ENCODE results near the gene CLDN9.
"Not testable (repeated sequence)": the region's sequence is repeated elsewhere in the genome, so short reads cannot be mapped to it uniquely, and the experiment has no call there.

CLDN9 gene

DNA sequence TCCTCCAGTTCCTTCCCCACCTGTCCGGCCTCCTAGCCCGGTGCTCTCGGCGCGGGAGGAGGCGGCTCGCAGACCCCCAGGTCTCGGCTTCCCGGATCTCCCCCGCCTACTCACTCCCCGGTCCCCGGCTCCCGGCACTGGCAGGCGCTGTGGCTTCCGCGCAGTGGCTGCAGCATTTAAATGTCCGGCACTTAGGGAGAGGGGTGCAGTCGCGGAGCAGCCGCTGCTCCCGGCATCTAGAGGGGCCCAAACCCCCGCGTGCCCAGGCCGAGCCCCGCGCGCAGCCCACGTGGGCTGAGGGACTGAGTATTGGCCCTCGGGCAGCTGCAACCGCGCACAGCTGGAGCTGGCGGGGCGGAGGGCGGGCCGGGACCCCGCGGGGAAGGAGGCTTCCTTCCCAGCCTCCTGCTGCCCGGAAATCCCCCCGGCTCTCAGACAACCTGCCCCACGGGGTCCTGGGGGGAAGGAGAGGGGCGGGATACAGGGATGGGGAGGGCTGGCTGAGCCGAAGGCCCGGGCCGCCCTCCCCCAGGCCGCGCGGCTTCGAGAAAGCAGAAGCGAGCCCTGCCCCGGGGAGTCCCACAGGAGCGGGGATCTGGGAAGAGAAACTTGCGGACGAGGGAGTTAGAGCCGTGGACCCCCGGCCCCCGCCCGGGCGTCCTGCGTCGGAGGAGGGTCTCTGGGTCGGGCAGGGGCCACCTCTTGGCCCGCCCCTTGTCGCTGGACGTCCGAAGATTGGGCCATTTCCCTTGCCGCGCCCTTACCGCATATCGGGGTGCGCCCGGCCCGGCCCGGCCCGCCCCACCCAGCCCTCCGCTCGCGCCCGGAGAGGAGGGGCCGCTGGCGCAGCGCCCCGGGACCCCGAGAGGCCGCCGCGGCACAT is 33.3 kb downstream of the CLDN9 start, which contains the start of gene MMP25:
Gene MMP25, plus strand, starts transcription at position 804 of the 883 bp plus-strand sequence. CDS start 357 bp downstream, outside the sequence.
- H3K9me3 Mint-ChIP-seq, result no peaks in the 10 kb centered on the region
- H3K27ac Mint-ChIP-seq, result no peak within 1 kb of the TSS
- peak within 1 kb of the TSS; percentile 79 for H3K4me3 Mint-ChIP-seq
- peaks cover 11% of the 10 kb centered on the region for H3K4me1 Mint-ChIP-seq
- peaks cover 22% of the 10 kb centered on the region for H3K27me3 Mint-ChIP-seq
- H3K36me3 Mint-ChIP-seq, result no peaks in the 10 kb centered on the region

DNA sequence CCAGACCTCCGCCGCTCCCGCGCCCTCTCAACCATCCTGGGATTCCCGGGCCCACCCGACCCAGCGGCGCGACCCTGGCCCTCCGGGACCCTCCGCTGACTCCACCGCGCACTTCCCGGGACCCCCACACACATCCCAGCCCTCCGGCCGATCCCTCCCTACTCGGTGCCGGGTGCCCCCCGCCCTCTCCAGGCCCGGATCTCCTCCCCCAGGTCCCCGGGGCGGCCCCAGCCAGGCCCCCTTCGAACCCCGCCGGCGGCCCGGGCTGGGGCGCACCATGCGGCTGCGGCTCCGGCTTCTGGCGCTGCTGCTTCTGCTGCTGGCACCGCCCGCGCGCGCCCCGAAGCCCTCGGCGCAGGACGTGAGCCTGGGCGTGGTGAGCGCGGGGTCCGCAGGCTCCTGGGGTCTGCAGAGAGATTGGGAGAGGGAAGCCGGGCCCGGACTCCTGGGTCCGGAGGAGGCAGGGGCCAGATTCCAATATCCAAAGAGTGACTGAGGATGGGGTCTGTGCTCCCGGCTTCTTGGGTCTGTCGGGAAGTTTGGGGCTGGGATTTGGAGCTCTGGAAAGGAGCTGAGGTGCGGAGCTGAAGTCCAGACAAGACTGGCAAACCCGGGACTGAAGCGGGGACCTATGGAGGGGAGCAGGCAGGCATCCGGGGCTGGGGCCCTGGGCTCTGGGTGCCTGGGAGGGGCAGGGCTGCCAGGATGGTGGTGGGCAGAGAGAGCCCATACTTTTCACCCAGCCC is 34.1 kb downstream of the CLDN9 start:
- Mint-ChIP-seq H3K4me3 (peak overlapping the region; percentile 54), H3K4me1 (peaks cover 11% of the 10 kb centered on the region), H3K36me3 (no peaks in the 10 kb centered on the region), H3K27ac (no peak overlapping the region), H3K9me3 (no peaks in the 10 kb centered on the region), H3K27me3 (peaks cover 19% of the 10 kb centered on the region)

DNA sequence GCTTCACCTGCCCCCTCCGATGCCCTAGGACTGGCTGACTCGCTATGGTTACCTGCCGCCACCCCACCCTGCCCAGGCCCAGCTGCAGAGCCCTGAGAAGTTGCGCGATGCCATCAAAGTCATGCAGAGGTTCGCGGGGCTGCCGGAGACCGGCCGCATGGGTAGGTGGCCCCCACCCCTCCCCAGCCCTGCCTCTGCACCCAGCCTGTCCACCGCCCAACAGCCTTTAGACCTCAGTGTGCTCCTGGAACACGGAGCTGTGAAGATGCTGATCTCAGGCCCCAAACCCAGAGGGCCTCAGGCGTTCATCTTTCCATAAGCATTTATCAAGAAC is 34.6 kb downstream of the CLDN9 start:
- Mint-ChIP-seq H3K27me3 (peaks cover 19% of the 10 kb centered on the region), H3K4me3 (no peak overlapping the region), H3K36me3 (no peaks in the 10 kb centered on the region), H3K4me1 (peaks cover 11% of the 10 kb centered on the region), H3K9me3 (no peaks in the 10 kb centered on the region), H3K27ac (no peak overlapping the region)

DNA sequence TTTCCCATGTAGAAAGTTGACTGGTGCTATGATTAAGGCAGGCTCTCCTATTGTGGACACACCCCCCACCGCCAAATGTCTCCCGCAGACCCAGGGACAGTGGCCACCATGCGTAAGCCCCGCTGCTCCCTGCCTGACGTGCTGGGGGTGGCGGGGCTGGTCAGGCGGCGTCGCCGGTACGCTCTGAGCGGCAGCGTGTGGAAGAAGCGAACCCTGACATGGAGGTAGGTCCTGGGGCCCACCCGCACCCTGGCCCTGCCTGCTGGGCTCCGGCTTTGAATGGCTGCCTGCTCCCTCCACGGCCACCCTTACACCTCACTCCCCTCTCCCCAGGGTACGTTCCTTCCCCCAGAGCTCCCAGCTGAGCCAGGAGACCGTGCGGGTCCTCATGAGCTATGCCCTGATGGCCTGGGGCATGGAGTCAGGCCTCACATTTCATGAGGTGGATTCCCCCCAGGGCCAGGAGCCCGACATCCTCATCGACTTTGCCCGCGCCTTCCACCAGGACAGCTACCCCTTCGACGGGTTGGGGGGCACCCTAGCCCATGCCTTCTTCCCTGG is 37.3 kb downstream of the CLDN9 start:
- H3K27ac Mint-ChIP-seq, result no peak overlapping the region
- H3K4me1 Mint-ChIP-seq, result peaks cover 18% of the 10 kb centered on the region
- H3K9me3 Mint-ChIP-seq, result no peaks in the 10 kb centered on the region
- H3K36me3 Mint-ChIP-seq, result no peaks in the 10 kb centered on the region
- H3K27me3 Mint-ChIP-seq, result peaks cover 6% of the 10 kb centered on the region
- H3K4me3 Mint-ChIP-seq, result no peak overlapping the region

DNA sequence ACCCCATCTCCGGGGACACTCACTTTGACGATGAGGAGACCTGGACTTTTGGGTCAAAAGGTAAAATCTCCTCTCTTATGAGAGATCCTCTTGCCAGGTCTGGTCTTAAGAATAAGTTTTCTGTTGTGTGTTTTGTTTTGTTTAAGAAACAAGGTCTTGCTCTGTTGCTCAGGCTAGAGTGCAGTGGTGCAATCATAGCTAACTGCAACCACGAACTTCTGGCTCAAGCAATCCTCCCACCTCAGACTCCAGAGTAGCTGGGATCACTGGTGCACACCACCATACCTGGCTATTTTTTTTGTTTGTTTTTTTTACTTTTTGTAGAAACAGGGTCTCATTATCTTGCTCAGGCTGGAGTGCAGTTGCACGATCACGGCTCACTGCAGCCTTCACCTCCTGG is 37.8 kb downstream of the CLDN9 start:
- Mint-ChIP-seq H3K27ac (no peak overlapping the region), H3K4me1 (peaks cover 17% of the 10 kb centered on the region), H3K4me3 (no peak overlapping the region), H3K36me3 (no peaks in the 10 kb centered on the region), H3K9me3 (no peaks in the 10 kb centered on the region), H3K27me3 (peaks cover 1% of the 10 kb centered on the region)

DNA sequence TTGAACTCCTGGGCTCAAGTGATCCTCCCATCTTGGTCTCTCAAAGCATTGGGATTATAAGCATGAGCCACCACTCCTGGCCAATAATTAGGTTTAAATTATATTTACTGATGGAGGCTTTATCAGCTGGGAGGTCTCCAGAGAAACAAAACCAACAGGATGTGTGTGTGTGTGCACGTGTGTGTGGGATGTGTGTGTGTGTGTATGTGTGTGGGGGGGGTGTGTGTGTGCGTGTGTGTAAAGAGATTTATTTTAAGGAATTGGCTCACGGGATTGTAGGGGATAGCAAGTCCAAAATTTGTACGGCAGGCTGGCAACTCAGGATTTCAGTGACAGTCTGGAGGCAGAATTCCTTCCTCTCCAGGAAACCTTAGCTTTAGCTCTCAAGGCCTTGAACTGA is 38.3 kb downstream of the CLDN9 start:
- no peak overlapping the region for H3K4me3 Mint-ChIP-seq
- H3K36me3 Mint-ChIP-seq, result no peaks in the 10 kb centered on the region
- no peak overlapping the region for H3K27ac Mint-ChIP-seq
- peaks cover 1% of the 10 kb centered on the region for H3K27me3 Mint-ChIP-seq
- no peaks in the 10 kb centered on the region for H3K9me3 Mint-ChIP-seq
- peaks cover 17% of the 10 kb centered on the region for H3K4me1 Mint-ChIP-seq

DNA sequence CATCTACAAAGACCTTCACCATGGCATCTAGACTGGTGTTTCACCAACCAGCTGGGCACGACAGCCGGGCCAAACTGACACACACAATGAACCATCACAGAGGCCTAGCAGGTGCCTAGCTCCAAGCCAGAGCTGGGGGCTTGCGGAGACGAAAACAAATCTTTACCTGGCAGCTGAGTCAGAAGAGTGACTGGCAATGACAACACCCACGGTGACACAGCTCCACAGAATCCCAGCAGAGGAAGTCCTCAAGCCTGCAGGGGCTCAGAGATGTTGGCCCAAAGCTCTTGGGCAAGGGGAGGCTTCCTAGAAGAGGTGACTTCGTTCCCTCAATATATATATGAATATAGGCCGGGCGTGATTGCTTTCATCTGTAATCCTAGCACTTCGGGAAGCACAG is 38.8 kb downstream of the CLDN9 start:
- Mint-ChIP-seq H3K4me1 (peaks cover 18% of the 10 kb centered on the region), H3K27ac (no peak overlapping the region), H3K4me3 (no peak overlapping the region), H3K27me3 (peaks cover 1% of the 10 kb centered on the region), H3K9me3 (no peaks in the 10 kb centered on the region), H3K36me3 (no peaks in the 10 kb centered on the region)

DNA sequence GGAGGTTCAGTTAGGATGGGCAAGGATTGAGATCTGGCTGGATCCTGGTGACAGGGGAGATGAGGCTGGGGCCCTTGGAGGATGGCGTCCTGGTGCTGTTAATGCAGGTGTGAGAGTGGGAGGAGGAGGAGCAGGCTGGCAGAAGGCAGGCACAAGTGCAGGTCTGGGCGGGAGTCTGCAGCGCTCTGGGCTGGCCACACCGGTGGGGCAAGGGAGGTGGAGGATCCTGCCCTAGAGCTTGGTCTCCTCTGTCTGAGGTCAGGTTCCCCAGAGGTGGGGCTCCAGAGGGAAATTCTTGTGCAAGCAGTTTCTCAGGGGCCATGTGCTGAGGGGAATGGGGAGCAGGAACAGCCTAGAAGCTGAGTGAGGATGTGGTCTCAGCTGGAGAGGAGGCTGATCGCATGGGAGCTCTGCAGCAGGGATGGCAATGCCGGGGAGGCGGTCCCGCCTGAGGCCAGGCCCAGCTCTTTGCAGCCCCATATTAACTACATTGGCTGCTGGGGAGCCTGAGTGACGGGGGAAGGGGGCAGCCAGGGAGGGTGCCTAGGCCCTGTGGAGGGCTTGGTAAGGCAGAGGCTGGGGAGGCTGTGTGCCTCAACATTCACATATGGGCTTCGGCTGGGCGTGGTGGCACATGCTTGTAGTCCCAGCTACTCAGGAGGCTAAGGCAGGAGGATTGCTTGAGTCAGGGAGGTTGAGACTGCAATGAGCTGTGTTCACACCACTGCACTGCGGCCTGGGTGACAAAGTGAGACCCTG is 40.0 kb downstream of the CLDN9 start:
- not testable (repeated sequence) for H3K4me3 Mint-ChIP-seq, H3K9me3 Mint-ChIP-seq, H3K27me3 Mint-ChIP-seq, H3K27ac Mint-ChIP-seq, H3K36me3 Mint-ChIP-seq
- H3K4me1 Mint-ChIP-seq, result peaks cover 29% of the 10 kb centered on the region

DNA sequence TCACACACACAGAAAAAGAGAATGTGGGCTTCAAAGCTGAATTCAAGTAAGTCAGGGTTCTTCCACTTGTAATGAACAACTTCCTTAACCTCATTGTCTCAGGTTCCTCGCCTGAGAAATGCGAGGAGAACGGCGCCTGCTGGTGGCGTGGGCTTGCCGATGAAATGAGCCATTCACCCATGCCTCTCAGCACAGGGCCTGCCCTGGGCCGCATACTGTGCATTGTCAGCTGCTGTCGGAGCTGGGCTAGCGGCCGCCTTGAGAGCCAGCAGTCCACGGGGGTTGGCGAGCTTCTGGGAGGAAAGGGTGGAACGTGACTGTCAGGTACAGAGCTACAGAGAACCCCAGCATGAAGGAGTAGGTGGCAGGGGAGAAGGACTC is 40.6 kb downstream of the CLDN9 start:
- H3K36me3 Mint-ChIP-seq, H3K9me3 Mint-ChIP-seq, H3K4me3 Mint-ChIP-seq, H3K27ac Mint-ChIP-seq, H3K27me3 Mint-ChIP-seq: not testable (repeated sequence)
- H3K4me1 Mint-ChIP-seq, result peaks cover 29% of the 10 kb centered on the region

DNA sequence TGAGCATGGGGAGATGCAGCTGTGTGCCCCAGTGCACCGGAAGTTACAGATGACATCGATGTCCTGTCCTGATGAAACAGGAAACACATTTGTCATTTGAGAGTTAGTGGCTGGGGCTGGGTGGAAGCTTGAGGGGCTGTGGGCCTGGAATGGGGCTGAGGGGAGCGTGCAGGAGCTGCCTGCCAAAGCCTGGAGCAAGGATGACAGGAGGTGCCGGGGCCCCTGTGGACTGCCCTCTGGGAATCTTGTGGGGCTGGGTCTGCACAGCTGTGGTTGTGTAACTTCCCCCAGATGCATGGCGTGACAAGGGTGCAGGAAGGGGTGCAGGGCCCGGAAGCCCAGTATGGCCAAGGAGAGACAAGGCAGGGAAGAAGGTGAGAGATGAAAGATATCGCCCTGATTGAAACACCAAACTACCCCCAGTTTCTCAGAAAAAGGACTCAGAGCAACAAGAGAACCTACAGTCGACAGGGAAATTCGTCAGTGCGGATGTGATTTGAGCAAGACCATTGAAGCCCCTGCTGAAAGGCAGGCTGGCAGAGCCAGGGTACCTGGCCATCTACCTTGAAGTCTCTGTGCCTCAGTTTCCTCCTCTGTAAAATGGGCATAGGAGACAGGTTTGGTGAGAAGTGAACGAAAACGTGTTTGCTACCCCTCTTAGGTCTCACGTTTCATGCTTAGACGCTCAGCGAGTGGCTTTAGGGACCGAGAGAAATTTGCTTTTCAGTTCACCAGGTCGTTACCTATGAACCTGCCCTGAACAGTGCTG is 42.4 kb downstream of the CLDN9 start:
- no peaks in the 10 kb centered on the region for H3K27me3 Mint-ChIP-seq
- no peak overlapping the region for H3K27ac Mint-ChIP-seq
- no peaks in the 10 kb centered on the region for H3K9me3 Mint-ChIP-seq
- no peak overlapping the region for H3K4me3 Mint-ChIP-seq
- H3K36me3 Mint-ChIP-seq, result no peaks in the 10 kb centered on the region
- peaks cover 36% of the 10 kb centered on the region for H3K4me1 Mint-ChIP-seq

DNA sequence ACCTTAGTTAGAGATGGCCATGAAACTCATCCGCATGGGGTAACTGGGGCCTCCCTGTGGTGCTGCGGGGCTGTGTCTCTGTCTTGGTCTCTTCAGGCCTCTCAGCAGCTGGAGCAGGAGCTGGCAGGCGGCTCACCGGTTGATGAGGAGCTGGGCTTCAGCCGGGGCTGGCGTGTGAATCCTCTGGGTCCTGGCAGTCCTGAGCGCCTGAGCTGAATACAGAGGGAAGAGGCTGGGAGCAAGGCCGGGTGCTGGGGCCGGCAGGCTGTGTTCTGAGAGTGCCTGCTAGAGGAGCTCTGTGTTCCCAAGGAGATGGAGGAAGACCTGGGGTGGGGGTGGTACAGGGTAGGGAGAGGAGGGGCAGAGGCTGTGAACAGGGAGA is 43.0 kb downstream of the CLDN9 start:
- peaks cover 42% of the 10 kb centered on the region for H3K4me1 Mint-ChIP-seq

DNA sequence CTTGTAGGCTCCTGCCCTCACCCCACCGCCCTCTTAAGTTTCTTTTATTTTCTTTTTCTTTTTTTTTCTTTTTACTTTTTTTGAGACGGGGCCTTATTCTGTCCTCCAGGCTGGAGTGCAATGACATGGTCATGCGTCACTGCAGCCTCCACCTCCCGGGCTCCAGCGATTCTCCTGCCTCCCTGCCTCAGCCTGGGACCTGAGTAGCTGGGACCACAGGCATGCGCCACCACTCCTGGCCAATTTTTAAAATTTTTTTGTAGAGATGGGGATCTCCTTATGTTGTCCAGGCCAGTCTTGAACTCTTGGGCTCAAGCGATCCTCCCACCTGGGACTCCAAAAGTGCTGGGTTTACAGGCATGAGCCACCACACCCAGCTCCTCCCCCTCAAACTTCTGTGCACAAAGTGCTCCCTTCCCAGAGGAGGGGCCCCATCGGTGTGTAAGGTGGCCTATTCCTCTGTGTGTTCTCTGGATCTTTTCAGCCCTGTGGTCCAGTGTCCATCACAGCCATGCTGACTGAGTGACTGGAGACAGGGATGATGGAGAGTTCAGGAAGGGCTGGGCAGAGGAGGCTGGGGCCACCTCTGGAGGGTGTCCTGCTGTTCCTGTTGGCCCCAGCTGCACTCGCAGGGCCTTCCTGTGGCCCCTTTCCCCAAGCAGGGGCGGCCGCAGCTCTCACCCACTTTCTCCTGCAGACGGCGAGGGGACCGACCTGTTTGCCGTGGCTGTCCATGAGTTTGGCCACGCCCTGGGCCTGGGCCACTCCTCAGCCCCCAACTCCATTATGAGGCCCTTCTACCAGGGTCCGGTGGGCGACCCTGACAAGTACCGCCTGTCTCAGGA is 43.8 kb downstream of the CLDN9 start:
- H3K27ac Mint-ChIP-seq, result no peak overlapping the region
- H3K36me3 Mint-ChIP-seq, result no peaks in the 10 kb centered on the region
- H3K9me3 Mint-ChIP-seq, result no peaks in the 10 kb centered on the region
- peak overlapping the region; percentile 23 for H3K4me3 Mint-ChIP-seq
- H3K27me3 Mint-ChIP-seq, result no peaks in the 10 kb centered on the region
- peaks cover 42% of the 10 kb centered on the region for H3K4me1 Mint-ChIP-seq

More for the DNA sequence above, 43.0 kb downstream of the CLDN9 start:
- H3K27ac Mint-ChIP-seq, H3K4me3 Mint-ChIP-seq, H3K36me3 Mint-ChIP-seq, H3K9me3 Mint-ChIP-seq, H3K27me3 Mint-ChIP-seq: not testable (repeated sequence)

DNA sequence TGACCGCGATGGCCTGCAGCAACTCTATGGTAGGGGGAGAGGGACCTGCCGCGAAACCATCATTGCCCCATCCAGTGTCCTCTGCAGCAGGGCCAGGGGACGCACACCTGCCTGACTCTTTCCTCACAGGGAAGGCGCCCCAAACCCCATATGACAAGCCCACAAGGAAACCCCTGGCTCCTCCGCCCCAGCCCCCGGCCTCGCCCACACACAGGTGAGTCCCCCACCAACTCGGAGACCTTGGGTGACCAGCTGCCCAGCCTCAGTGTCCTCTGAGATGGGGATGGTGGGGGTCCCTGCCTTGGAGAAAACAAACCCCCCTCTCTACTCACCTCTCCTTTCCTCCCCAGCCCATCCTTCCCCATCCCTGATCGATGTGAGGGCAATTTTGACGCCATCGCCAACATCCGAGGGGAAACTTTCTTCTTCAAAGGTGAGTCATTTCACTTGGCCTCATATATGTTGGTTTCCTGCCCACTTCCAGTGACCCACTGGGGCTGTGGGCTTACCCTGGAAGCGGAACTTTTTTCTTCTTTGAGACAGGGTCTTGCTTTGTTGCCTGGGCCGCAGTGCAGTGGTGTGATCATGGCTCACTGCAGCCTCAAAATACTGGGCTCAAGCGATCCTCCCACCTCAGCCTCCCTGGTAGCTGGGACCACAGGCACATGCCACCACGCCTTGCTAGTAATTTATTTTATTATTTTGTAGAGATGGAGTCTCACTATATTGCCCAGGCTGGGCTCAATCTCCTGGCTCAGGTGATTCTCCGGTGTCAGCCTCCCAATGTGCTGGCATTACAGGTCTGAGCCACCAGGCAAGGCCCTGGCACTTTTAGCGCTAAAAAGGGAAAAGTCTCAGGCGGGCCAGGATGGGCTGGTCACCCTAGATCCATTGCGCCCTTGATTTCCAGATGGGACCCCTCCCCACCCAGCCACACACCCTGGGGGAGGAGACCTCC is 44.7 kb downstream of the CLDN9 start:
- Mint-ChIP-seq H3K27me3 (no peaks in the 10 kb centered on the region), H3K36me3 (no peaks in the 10 kb centered on the region), H3K4me1 (peaks cover 44% of the 10 kb centered on the region), H3K9me3 (no peaks in the 10 kb centered on the region), H3K4me3 (peak overlapping the region; percentile 33), H3K27ac (no peak overlapping the region)
